ENCODE results near the gene SLC12A8. TPM values are rescaled to one million over a fixed set of nuclear protein-coding genes. Genes with fewer than 3 reads are reported as not detected.
A peak's percentile ranks its signal among the peaks of the same experiment; 100 is the strongest.

The SLC12A8 gene
- total and polyA plus RNA-seq, 4 donors = 1.1 to 2.6 (median 1.4) TPM; not detected in 1

- no peaks in the 10 kb centered on the region for H3K27me3 ChIP-seq (ENCODE audit: control insufficient read depth in 1 of 2, insufficient read depth in 2 of 2, low read length in 1 of 2)
- intact Hi-C loops (cut with DNase I) = no loop called here
- ATAC-seq (ENCODE audit: low FRiP score) (no peak), DNase-seq (no peak)
- H3K4me3 ChIP-seq (ENCODE audit: low read length in 2 of 2) = no peak overlapping the region
- no peaks in the 10 kb centered on the region for H3K9me3 ChIP-seq (ENCODE audit: control insufficient read depth, low read length)
- 76 to 85% methylated on average over 7 of the region's 7 CpGs for WGBS, 2 donors
- H3K27ac ChIP-seq (ENCODE audit: low read depth in 1 of 2, low read length in 2 of 2) = no peak overlapping the region
- H3K4me1 ChIP-seq (ENCODE audit: control insufficient read depth in 1 of 2, insufficient read depth in 2 of 2, low read length in 2 of 2) = peaks cover 0 to 4% of the 10 kb centered on the region in 2 donors
- H3K36me3 ChIP-seq (ENCODE audit: control insufficient read depth in 1 of 2, insufficient read depth in 2 of 2, low read length in 1 of 2) = peaks cover 0 to 5% of the 10 kb centered on the region in 2 donors
Measured at GRCh38 chr3:125229168-125229567, 16.6 kb upstream of the SLC12A8 start.

DNA sequence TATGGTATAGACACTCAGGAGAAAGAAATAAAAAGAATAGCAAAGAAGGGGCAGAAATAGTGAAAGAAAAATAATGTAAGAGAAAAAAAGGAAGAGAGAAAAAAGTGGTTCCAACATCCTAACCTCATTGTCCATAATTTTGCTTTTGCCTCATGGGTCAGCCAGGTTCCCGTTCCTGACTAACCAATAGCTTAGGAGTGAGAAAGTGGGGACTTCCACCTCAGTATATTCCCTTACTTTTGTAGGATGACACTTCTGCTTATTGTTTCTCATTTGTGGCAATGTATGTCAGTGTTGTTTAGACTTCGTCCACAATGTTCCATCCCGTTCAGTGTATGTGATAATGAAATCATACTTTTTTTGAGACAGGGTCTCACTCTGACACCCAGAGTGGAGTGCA lies 9.3 kb upstream of the SLC12A8 start:
- no peak for DNase-seq
- ATAC-seq (ENCODE audit: low FRiP score) = no peak
- Histone ChIP-seq H3K9me3 (ENCODE audit: control insufficient read depth, low read length) (no peaks in the 10 kb centered on the region), H3K27ac (ENCODE audit: low read depth in 1 of 2, low read length in 2 of 2) (no peak overlapping the region), H3K36me3 (ENCODE audit: control insufficient read depth in 1 of 2, insufficient read depth in 2 of 2, low read length in 1 of 2) (no peaks in the 10 kb centered on the region), H3K4me3 (ENCODE audit: low read length in 2 of 2) (no peak overlapping the region), H3K4me1 (ENCODE audit: control insufficient read depth in 1 of 2, insufficient read depth in 2 of 2, low read length in 2 of 2) (no peaks in the 10 kb centered on the region), H3K27me3 (ENCODE audit: control insufficient read depth in 1 of 2, insufficient read depth in 2 of 2, low read length in 1 of 2) (no peaks in the 10 kb centered on the region)
- WGBS, 2 donors = 83 to 86% methylated on average over 3 of the region's 3 CpGs
- intact Hi-C loops (cut with DNase I) = no loop called here

GRCh38 chr3:125220727-125221429 lies 8.3 kb upstream of the SLC12A8 start:
- no peak for ATAC-seq (ENCODE audit: low FRiP score)
- DNase-seq = no peak

DNA sequence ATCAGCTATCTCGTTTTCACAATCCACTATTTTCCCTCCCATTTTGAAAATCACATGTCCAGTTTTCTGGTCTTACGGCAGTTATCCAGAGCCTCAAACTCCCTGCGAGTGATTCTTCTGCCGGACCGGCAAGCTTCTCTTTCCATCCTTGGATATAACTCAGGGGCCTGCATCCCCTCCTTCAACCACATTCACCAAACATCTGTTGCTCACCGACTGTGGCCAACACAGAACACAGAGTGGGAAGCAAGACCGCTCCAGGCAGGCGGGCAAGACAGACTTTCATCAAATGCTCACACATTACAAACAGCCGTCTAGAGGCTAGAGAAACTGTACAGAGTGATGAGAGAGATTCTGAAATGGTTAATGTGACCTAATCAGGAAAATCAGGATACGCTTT lies 7.6 kb upstream of the SLC12A8 start:
- no peak overlapping the region for H3K27ac ChIP-seq (ENCODE audit: low read depth in 1 of 2, low read length in 2 of 2)
- intact Hi-C loops (cut with DNase I) = no loop called here
- 76 to 80% methylated on average over 10 of the region's 10 CpGs for WGBS, 2 donors
- H3K27me3 ChIP-seq (ENCODE audit: control insufficient read depth in 1 of 2, insufficient read depth in 2 of 2, low read length in 1 of 2) = no peaks in the 10 kb centered on the region
- no peak overlapping the region for H3K4me3 ChIP-seq (ENCODE audit: low read length in 2 of 2)
- H3K36me3 ChIP-seq (ENCODE audit: control insufficient read depth in 1 of 2, insufficient read depth in 2 of 2, low read length in 1 of 2) = no peaks in the 10 kb centered on the region
- DNase-seq = no peak
- no peaks in the 10 kb centered on the region for H3K9me3 ChIP-seq (ENCODE audit: control insufficient read depth, low read length)
- no peak for ATAC-seq (ENCODE audit: low FRiP score)
- H3K4me1 ChIP-seq (ENCODE audit: control insufficient read depth in 1 of 2, insufficient read depth in 2 of 2, low read length in 2 of 2) = no peaks in the 10 kb centered on the region

More at GRCh38 chr3:125220727-125221429, 8.3 kb upstream of the SLC12A8 start:
- Histone ChIP-seq H3K9me3 (ENCODE audit: control insufficient read depth, low read length) (no peaks in the 10 kb centered on the region), H3K4me3 (ENCODE audit: low read length in 2 of 2) (no peak overlapping the region), H3K27ac (ENCODE audit: low read depth in 1 of 2, low read length in 2 of 2) (no peak overlapping the region), H3K36me3 (ENCODE audit: control insufficient read depth in 1 of 2, insufficient read depth in 2 of 2, low read length in 1 of 2) (no peaks in the 10 kb centered on the region), H3K27me3 (ENCODE audit: control insufficient read depth in 1 of 2, insufficient read depth in 2 of 2, low read length in 1 of 2) (no peaks in the 10 kb centered on the region), H3K4me1 (ENCODE audit: control insufficient read depth in 1 of 2, insufficient read depth in 2 of 2, low read length in 2 of 2) (no peaks in the 10 kb centered on the region)
- 73 to 76% methylated on average over 7 of the region's 7 CpGs for WGBS, 2 donors
- intact Hi-C loops (cut with DNase I) = no loop called here

GRCh38 chr3:125219261-125219701 lies 6.7 kb upstream of the SLC12A8 start:
- 75 to 77% methylated on average over 8 of the region's 8 CpGs for WGBS, 2 donors
- H3K27ac ChIP-seq (ENCODE audit: low read depth in 1 of 2, low read length in 2 of 2) = no peak overlapping the region
- H3K27me3 ChIP-seq (ENCODE audit: control insufficient read depth in 1 of 2, insufficient read depth in 2 of 2, low read length in 1 of 2) = no peaks in the 10 kb centered on the region
- no peak for DNase-seq
- no peaks in the 10 kb centered on the region for H3K9me3 ChIP-seq (ENCODE audit: control insufficient read depth, low read length)
- H3K36me3 ChIP-seq (ENCODE audit: control insufficient read depth in 1 of 2, insufficient read depth in 2 of 2, low read length in 1 of 2) = no peaks in the 10 kb centered on the region
- intact Hi-C loops (cut with DNase I) = no loop called here
- no peak for ATAC-seq (ENCODE audit: low FRiP score)
- no peaks in the 10 kb centered on the region for H3K4me1 ChIP-seq (ENCODE audit: control insufficient read depth in 1 of 2, insufficient read depth in 2 of 2, low read length in 2 of 2)
- no peak overlapping the region for H3K4me3 ChIP-seq (ENCODE audit: low read length in 2 of 2)

DNA sequence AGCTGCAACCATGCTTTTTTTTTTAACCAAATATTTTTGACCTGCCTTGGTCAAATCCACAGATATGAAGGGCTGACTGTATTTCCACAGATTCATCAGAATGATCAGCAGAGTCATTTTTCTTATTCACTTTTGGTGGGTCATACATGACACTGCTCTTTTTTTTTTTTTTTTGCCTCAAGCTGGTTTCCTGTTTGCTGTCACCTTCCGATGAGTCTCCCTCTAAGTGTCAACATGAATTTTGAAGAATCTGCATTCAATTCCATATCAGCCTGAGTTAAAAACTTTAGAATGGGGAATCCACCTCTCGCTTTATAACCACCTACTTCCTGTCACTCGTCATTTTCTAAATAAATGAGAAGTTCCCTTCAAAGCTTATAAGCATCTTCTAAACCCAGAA lies 2.2 kb upstream of the SLC12A8 start:
- intact Hi-C loops (cut with DNase I) = no loop called here
- no peak overlapping the region for H3K4me3 ChIP-seq (ENCODE audit: low read length in 2 of 2)
- H3K4me1 ChIP-seq (ENCODE audit: control insufficient read depth in 1 of 2, insufficient read depth in 2 of 2, low read length in 2 of 2) = no peaks in the 10 kb centered on the region
- no peaks in the 10 kb centered on the region for H3K9me3 ChIP-seq (ENCODE audit: control insufficient read depth, low read length)
- 75 to 80% methylated on average over 3 of the region's 3 CpGs for WGBS, 2 donors
- no peak for ATAC-seq (ENCODE audit: low FRiP score)
- H3K27ac ChIP-seq (ENCODE audit: low read depth in 1 of 2, low read length in 2 of 2) = no peak overlapping the region
- H3K36me3 ChIP-seq (ENCODE audit: control insufficient read depth in 1 of 2, insufficient read depth in 2 of 2, low read length in 1 of 2) = no peaks in the 10 kb centered on the region
- H3K27me3 ChIP-seq (ENCODE audit: control insufficient read depth in 1 of 2, insufficient read depth in 2 of 2, low read length in 1 of 2) = peaks cover 0 to 1% of the 10 kb centered on the region in 2 donors
- DNase-seq = no peak

GRCh38 chr3:125213946-125214542 lies 1.5 kb upstream of the SLC12A8 start:
- Histone ChIP-seq H3K36me3 (ENCODE audit: control insufficient read depth in 1 of 2, insufficient read depth in 2 of 2, low read length in 1 of 2) (no peaks in the 10 kb centered on the region), H3K27me3 (ENCODE audit: control insufficient read depth in 1 of 2, insufficient read depth in 2 of 2, low read length in 1 of 2) (peaks cover 0 to 1% of the 10 kb centered on the region in 2 donors), H3K4me3 (ENCODE audit: low read length in 2 of 2) (no peak overlapping the region), H3K9me3 (ENCODE audit: control insufficient read depth, low read length) (no peaks in the 10 kb centered on the region), H3K4me1 (ENCODE audit: control insufficient read depth in 1 of 2, insufficient read depth in 2 of 2, low read length in 2 of 2) (no peaks in the 10 kb centered on the region), H3K27ac (ENCODE audit: low read depth in 1 of 2, low read length in 2 of 2) (no peak overlapping the region)
- WGBS, 2 donors = 92 to 93% methylated on average over 7 of the region's 7 CpGs
- ATAC-seq (ENCODE audit: low FRiP score) (no peak), DNase-seq (no peak)
- intact Hi-C loops (cut with DNase I) = no loop called here

GRCh38 chr3:125213364-125213755 lies 812 bp upstream of the SLC12A8 start:
- H3K4me3 ChIP-seq (ENCODE audit: low read length in 2 of 2) = no peak overlapping the region
- H3K27me3 ChIP-seq (ENCODE audit: control insufficient read depth in 1 of 2, insufficient read depth in 2 of 2, low read length in 1 of 2) = peaks cover 0 to 1% of the 10 kb centered on the region in 2 donors
- H3K27ac ChIP-seq (ENCODE audit: low read depth in 1 of 2, low read length in 2 of 2) = no peak overlapping the region
- no peak for ATAC-seq (ENCODE audit: low FRiP score)
- no peaks in the 10 kb centered on the region for H3K36me3 ChIP-seq (ENCODE audit: control insufficient read depth in 1 of 2, insufficient read depth in 2 of 2, low read length in 1 of 2)
- H3K9me3 ChIP-seq (ENCODE audit: control insufficient read depth, low read length) = no peaks in the 10 kb centered on the region
- WGBS, 2 donors = 63 to 65% methylated on average over 4 of the region's 4 CpGs
- H3K4me1 ChIP-seq (ENCODE audit: control insufficient read depth in 1 of 2, insufficient read depth in 2 of 2, low read length in 2 of 2) = no peaks in the 10 kb centered on the region
- DNase-seq = no peak
- intact Hi-C loops (cut with DNase I) = no loop called here

DNA sequence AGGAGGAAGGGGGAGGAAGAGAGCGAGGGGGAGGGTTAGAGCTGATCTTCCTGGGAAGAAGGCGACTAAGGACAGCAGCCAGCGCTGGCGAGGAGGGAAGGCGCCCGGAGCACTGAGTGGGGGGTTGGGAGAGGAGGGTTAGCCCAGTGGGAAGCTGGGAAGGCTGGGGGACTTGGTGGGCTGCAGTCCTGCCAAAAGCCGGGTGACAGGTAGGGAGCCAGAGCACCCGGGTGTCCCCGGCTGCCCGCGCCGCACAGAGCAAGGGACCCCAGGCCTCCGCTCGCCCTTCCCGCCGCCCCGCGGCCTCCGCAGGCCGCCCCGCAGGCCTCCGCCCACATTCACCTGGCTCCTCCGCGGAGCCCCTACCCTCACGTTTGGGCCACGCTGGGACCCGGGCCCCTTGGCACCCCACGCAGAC lies 448 bp downstream of the SLC12A8 start:
- ATAC-seq (ENCODE audit: low FRiP score) (peak; percentile 30), DNase-seq (no peak)
- peak overlapping the region; percentile 2 to 62 for H3K4me3 ChIP-seq (ENCODE audit: low read length in 2 of 2)
- H3K36me3 ChIP-seq (ENCODE audit: control insufficient read depth in 1 of 2, insufficient read depth in 2 of 2, low read length in 1 of 2) = no peaks in the 10 kb centered on the region
- no peak overlapping the region for H3K27ac ChIP-seq (ENCODE audit: low read depth in 1 of 2, low read length in 2 of 2)
- intact Hi-C loops (cut with DNase I) = no loop called here
- no peaks in the 10 kb centered on the region for H3K4me1 ChIP-seq (ENCODE audit: control insufficient read depth in 1 of 2, insufficient read depth in 2 of 2, low read length in 2 of 2)
- WGBS, 2 donors = 3 to 4% methylated on average over 25 to 28 of the region's 28 CpGs
- H3K27me3 ChIP-seq (ENCODE audit: control insufficient read depth in 1 of 2, insufficient read depth in 2 of 2, low read length in 1 of 2) = peaks cover 0 to 1% of the 10 kb centered on the region in 2 donors
- no peaks in the 10 kb centered on the region for H3K9me3 ChIP-seq (ENCODE audit: control insufficient read depth, low read length)
